Right renal pelvis (tissue), 4 donors: ENCODE measurements around the gene B3GNT9. TPM values are rescaled to one million over a fixed set of nuclear protein-coding genes. Genes with fewer than 3 reads are reported as not detected.

ENCODE experiments used
- polyA plus RNA-seq, 4 donors: library from polyadenylated mRNA; unstranded; fragments of 120-200 nt; gene quantifications; one replicate each; pipeline ENCODE4 v1.2.1, GENCODE V29; 2013; ENCODE audit not compliant: insufficient read length in 4 of 4

B3GNT9 gene
- polyA plus RNA-seq, 4 donors, result 8.4 to 11.9 (median 10.9) TPM

Other genes with a start within 250 kb of the B3GNT9 start
- 100 to 1,000 TPM; 252 to 295 (median 279) TPM for gene CDH16, start 232.1 kb downstream of the B3GNT9 start, polyA plus RNA-seq
- 1 to 10 TPM; 2.0 to 3.9 (median 2.8) TPM for gene RRAD, start 225.5 kb downstream of the B3GNT9 start, polyA plus RNA-seq
- 100 to 1,000 TPM in 1 of 4 donors, 10 to 100 TPM in 3; 79.0 to 120 (median 90.3) TPM for gene CIAO2B, start 216.6 kb downstream of the B3GNT9 start, polyA plus RNA-seq
- 10 to 100 TPM; 39.8 to 47.0 (median 42.7) TPM for gene CES2, start 215.5 kb downstream of the B3GNT9 start, polyA plus RNA-seq
- 1 to 10 TPM; 1.8 to 3.6 (median 2.4) TPM for gene CES3, start 189.7 kb downstream of the B3GNT9 start, polyA plus RNA-seq
- gene CES4A, start 162.4 kb downstream of the B3GNT9 start, polyA plus RNA-seq, result 1 to 10 TPM; 6.7 to 9.5 (median 7.8) TPM
- 10 to 100 TPM; 62.5 to 74.1 (median 66.5) TPM for gene CBFB, start 121.8 kb downstream of the B3GNT9 start, polyA plus RNA-seq
- 10 to 100 TPM; 21.1 to 24.2 (median 22.5) TPM for gene PHAF1, start 41.1 kb downstream of the B3GNT9 start, polyA plus RNA-seq
- 1 to 10 TPM; 3.9 to 7.2 (median 4.5) TPM for gene TRADD, start 8.9 kb upstream of the B3GNT9 start, polyA plus RNA-seq
- 1 to 10 TPM; 1.0 to 1.8 (median 1.4) TPM for gene FBXL8, start 9.0 kb upstream of the B3GNT9 start, polyA plus RNA-seq
- gene HSF4, start 13.7 kb upstream of the B3GNT9 start, polyA plus RNA-seq, result 1 to 10 TPM; 1.4 to 3.5 (median 2.7) TPM
- gene NOL3, start 19.5 kb upstream of the B3GNT9 start, polyA plus RNA-seq, result 1 to 10 TPM; 2.2 to 6.2 (median 4.8) TPM
- gene MATCAP1, start 33.0 kb upstream of the B3GNT9 start, polyA plus RNA-seq, result 10 to 100 TPM; 32.5 to 42.1 (median 36.5) TPM
- 1 to 10 TPM; 4.6 to 7.8 (median 5.3) TPM for gene EXOC3L1, start 39.1 kb upstream of the B3GNT9 start, polyA plus RNA-seq
- gene E2F4, start 41.2 kb upstream of the B3GNT9 start, polyA plus RNA-seq, result 10 to 100 TPM; 58.6 to 64.1 (median 60.1) TPM
- 1 to 10 TPM; 4.1 to 7.5 (median 5.8) TPM for gene ELMO3, start 48.1 kb upstream of the B3GNT9 start, polyA plus RNA-seq
- gene TMEM208, start 76.1 kb upstream of the B3GNT9 start, polyA plus RNA-seq, result 10 to 100 TPM; 40.3 to 50.6 (median 41.4) TPM
- gene FHOD1, start 96.5 kb upstream of the B3GNT9 start, polyA plus RNA-seq, result 10 to 100 TPM; 33.4 to 49.1 (median 38.7) TPM
- 1 to 10 TPM; 2.9 to 3.9 (median 3.4) TPM for gene SLC9A5, start 98.0 kb upstream of the B3GNT9 start, polyA plus RNA-seq
- 10 to 100 TPM; 11.5 to 16.4 (median 13.8) TPM for gene PLEKHG4, start 128.5 kb upstream of the B3GNT9 start, polyA plus RNA-seq
- 1 to 10 TPM in 1 of 4 donors, under 1 TPM in 3; 0.84 to 1.7 (median 0.88) TPM for gene KCTD19, start 175.7 kb upstream of the B3GNT9 start, polyA plus RNA-seq
- gene LRRC36, start 175.8 kb upstream of the B3GNT9 start, polyA plus RNA-seq, result 1 to 10 TPM; 3.5 to 4.6 (median 3.9) TPM
- 10 to 100 TPM; 51.7 to 75.7 (median 60.2) TPM for gene TPPP3, start 242.5 kb upstream of the B3GNT9 start, polyA plus RNA-seq